GM08714 (cell line): ENCODE measurements around the gene ALDH1A2.
A peak's percentile ranks its signal among the peaks of the same experiment; 100 is the strongest.
"Not testable (repeated sequence)": the region's sequence is repeated elsewhere in the genome, so short reads cannot be mapped to it uniquely, and the experiment has no call there.

Experiments used
- H3K4me3 ChIP-seq: fragments of 200-500 bp; sonication (Bioruptor generic); 2 replicates; pipeline ENCODE4 v1.5.1; 2014; ENCODE audit warnings: mild to moderate bottlenecking, low read length, inconsistent platforms
- ZNF274 ChIP-seq: IDR thresholded peaks from 2 replicates; pipeline ENCODE4 v1.6.1; 2012; ENCODE audit warnings: mild to moderate bottlenecking, low read depth, low read length

ALDH1A2 gene

GRCh38 chr15:58081456-58081855 lies 15.9 kb upstream of the ALDH1A2 start:
- no peak overlapping the region for H3K4me3 ChIP-seq
- TF ChIP-seq ZNF274: no peak

GRCh38 chr15:58080959-58081358 lies 15.4 kb upstream of the ALDH1A2 start:
- not testable (repeated sequence) for H3K4me3 ChIP-seq

GRCh38 chr15:58080398-58080797 lies 14.9 kb upstream of the ALDH1A2 start:
- TF ChIP-seq ZNF274: no peak

GRCh38 chr15:58078591-58078990 lies 13.1 kb upstream of the ALDH1A2 start:
- no peak overlapping the region for H3K4me3 ChIP-seq
- TF ChIP-seq ZNF274: no peak

More at GRCh38 chr15:58080398-58080797, 14.9 kb upstream of the ALDH1A2 start:
- H3K4me3 ChIP-seq: no peak overlapping the region

GRCh38 chr15:58077427-58077826 lies 11.9 kb upstream of the ALDH1A2 start:
- H3K4me3 ChIP-seq: no peak overlapping the region
- no peak for TF ChIP-seq ZNF274

- TF ChIP-seq ZNF274: no peak
- no peak overlapping the region for H3K4me3 ChIP-seq
Observed at GRCh38 chr15:58074452-58074851, 8.9 kb upstream of the ALDH1A2 start.

GRCh38 chr15:58070801-58071418 lies 5.4 kb upstream of the ALDH1A2 start:
- TF ChIP-seq ZNF274: no peak

GRCh38 chr15:58069008-58069407 lies 3.5 kb upstream of the ALDH1A2 start:
- no peak for TF ChIP-seq ZNF274
- no peak overlapping the region for H3K4me3 ChIP-seq

More at GRCh38 chr15:58070801-58071418, 5.4 kb upstream of the ALDH1A2 start:
- H3K4me3 ChIP-seq: no peak overlapping the region

- H3K4me3 ChIP-seq: peak overlapping the region; percentile 15; the same call in 1 of the 2 replicates
- no peak for TF ChIP-seq ZNF274
Observed at GRCh38 chr15:58066042-58066867, 744 bp upstream of the ALDH1A2 start.

- no peak overlapping the region; the same call in 1 of the 2 replicates for H3K4me3 ChIP-seq
Observed at GRCh38 chr15:58064980-58065444, 499 bp downstream of the ALDH1A2 start.

GRCh38 chr15:58064082-58064979 lies 1.2 kb downstream of the ALDH1A2 start:
- peak overlapping the region; percentile 21; the same call in 1 of the 2 replicates for H3K4me3 ChIP-seq
- TF ChIP-seq ZNF274: no peak

More at GRCh38 chr15:58064980-58065444, 499 bp downstream of the ALDH1A2 start:
- no peak for TF ChIP-seq ZNF274

GRCh38 chr15:58063614-58064013 lies 1.9 kb downstream of the ALDH1A2 start:
- H3K4me3 ChIP-seq: no peak overlapping the region
- no peak for TF ChIP-seq ZNF274

GRCh38 chr15:58062983-58063382 lies 2.5 kb downstream of the ALDH1A2 start:
- no peak for TF ChIP-seq ZNF274
- H3K4me3 ChIP-seq: no peak overlapping the region

- H3K4me3 ChIP-seq: no peak overlapping the region
- no peak for TF ChIP-seq ZNF274
Observed at GRCh38 chr15:58062175-58062574, 3.3 kb downstream of the ALDH1A2 start.
